GM23248 (cell line): ENCODE measurements around the gene LPP.

Source experiments
- EZH2 ChIP-seq: fragments of 200-600 bp; sonication (generic); IDR thresholded peaks from 2 replicates; pipeline ENCODE4 v1.6.1; 2018; ENCODE audit warnings: antibody characterized with exemption, mild to moderate bottlenecking; ENCODE audit not compliant: insufficient read depth, poor library complexity, severe bottlenecking
- EZH2phosphoT487 ChIP-seq: fragments of 200-600 bp; sonication (generic); IDR thresholded peaks from 2 replicates; pipeline ENCODE4 v1.6.1; 2018; ENCODE audit warnings: antibody characterized with exemption, moderate library complexity, mild to moderate bottlenecking, low read depth; ENCODE audit not compliant: insufficient read depth

DNA sequence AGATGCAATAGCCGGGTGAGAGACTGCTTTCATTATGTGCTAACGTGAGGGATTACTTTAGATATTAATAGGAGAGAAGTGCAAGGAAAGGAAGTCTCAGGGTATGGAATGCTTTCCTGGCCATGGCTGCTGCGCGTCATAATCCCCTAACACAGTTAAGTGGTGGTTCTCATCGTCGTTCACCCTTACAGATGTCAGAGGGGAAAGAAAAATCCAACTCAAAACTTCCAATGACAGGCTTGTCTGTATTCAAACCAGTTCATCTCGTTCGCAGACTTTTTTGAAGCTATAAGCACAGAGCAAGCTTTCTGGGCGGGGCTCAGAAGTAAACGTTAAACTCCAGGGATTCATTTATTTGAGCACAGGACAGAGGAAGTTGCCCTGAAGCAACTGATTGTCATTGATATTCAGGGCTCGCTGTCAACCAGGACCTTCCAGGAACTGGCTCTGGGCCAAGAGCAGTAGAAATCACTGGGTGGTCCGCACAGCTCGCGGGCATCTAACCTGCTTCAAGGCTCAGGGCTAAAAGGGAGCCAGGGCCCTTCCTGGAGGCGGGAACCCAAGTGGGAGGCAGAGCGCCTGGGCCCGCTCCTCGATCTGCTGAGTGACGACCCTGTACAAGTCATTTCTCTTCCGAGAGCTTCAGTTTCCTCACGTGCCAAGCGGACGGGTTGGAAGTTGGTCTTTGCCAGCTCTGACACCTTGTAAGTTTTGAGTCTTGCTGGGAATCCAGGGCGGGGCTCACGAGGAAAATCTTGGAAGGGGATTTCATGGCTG, 1.1 kb upstream of the LPP start:
- TF ChIP-seq EZH2: no peak
- TF ChIP-seq EZH2phosphoT487: no peak
